NCI-H1417 treated with DMSO at 0.1 percent for 48 hours (cell line): ENCODE measurements around the gene SPATA25.
A peak's percentile ranks its signal among the peaks of the same experiment; 100 is the strongest.

ENCODE experiments used
- DNase-seq: peaks from one replicate; lab custom pipeline; 2025; lab: John Stamatoyannopoulos, UW

The SPATA25 gene

DNA sequence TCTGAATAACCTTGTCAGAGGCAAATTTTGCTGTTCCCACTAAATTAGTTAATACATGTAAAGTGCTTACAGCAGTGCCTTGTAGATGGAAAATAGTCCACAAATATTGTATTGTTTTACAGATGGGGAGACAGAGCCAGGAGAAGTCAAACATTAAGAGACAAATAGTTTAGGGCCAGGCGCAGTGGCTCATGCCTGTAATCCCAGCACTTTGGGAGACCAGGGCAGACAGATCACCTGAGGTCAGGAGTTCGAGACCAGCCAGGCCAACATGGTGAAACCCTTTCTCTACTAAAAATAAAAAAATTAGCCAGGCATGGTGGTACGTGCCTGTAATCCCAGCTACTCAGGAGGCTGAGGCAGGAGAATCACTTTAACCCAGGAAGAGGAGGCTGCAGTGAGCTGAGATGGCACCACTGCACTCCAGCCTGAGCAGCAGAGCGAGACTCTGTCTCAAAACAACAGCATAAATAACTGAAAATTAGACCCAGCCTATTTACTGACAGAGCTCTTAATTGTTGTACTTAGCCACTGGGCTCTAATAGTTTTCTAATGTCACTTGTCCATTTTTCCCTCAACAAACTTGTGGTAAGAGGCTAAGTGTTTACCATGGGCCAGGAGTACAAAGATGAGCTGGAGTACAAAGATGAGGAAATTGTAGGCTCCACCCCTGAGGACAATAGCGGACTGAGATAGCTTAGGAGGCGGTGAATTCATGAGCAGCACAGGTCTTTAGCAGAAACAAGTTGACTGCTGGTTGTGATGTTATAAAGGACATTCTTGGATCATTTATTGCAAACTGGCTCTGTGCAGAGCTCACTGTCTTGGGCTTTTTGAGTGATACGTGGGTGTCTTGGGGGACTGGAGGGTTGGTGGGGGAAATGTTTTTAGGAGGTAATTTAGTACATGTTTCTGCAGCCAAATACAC is 23.6 kb downstream of the SPATA25 start:
- no peak for DNase-seq

GRCh38 chr20:45861221-45862075 is 26.0 kb downstream of the SPATA25 start:
- no peak for DNase-seq

- DNase-seq = no peak
Measured at GRCh38 chr20:45860560-45861220, 26.7 kb downstream of the SPATA25 start.

DNA sequence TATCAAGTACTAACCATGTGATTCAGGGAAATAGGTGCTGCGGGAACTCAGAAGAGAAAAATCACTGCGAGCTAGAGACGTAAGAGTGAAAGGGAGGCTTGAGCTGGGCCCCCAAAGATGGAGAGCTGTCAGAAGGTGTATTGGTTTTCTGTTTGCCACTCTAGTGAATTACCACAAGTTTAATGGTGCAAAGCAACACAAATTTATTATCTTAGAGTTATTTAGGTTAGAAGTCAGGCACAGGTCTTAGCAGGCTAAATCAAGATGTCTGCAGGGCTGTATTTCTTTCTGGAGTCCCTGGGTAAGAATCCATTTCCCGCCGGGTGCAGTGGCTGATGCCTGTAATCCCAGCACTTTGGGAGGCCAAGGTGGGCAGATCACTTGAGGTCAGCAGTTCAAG is 27.5 kb downstream of the SPATA25 start:
- DNase-seq = no peak

DNA sequence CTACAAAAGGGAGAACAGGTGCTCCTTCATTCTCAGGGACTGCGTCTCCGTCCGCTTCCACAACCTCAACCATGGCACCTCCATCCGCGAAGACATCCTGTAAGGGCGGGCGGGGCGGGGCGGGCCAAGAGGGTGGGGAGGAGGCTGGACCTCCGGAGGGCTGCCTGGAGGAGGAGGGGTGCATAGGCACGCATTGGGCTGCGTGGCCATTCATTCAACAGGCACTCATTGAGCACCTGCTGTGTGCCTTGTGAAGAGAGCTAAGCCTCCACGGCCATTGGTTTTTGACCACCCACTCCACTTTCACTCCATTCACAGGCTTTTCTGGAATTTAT is 29.6 kb downstream of the SPATA25 start:
- DNase-seq = no peak

GRCh38 chr20:45857114-45857881 is 30.1 kb downstream of the SPATA25 start, which contains the start of the genes ACOT8 and ZSWIM3:
ACOT8 (minus strand) TSS chr20:45857392; CDS start chr20:45857315, 77 bp downstream.
ZSWIM3 (plus strand) TSS chr20:45857614; CDS start chr20:45857826, 212 bp downstream.
- peak; percentile 99 for DNase-seq

DNA sequence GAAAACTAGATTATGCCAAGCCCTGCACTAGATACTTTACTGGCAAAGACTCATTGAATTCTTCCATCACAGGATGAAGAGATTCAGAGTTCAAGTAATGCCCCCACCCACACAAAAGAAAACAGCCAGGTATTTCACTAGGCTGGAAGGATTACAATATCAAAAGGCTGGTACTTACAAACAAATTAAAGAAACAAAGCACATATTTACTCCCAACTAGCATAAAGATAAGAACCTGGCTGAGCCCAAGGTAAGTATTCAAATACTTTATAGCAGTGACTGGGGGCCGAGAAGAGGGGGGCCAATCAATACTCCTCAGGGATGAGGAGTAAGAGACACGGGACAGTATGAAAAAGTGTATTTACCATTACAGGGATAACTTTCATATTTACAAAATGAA is 33.9 kb downstream of the SPATA25 start:
- no peak for DNase-seq

- DNase-seq = no peak
Measured at GRCh38 chr20:45852326-45852725, 35.1 kb downstream of the SPATA25 start.

DNA sequence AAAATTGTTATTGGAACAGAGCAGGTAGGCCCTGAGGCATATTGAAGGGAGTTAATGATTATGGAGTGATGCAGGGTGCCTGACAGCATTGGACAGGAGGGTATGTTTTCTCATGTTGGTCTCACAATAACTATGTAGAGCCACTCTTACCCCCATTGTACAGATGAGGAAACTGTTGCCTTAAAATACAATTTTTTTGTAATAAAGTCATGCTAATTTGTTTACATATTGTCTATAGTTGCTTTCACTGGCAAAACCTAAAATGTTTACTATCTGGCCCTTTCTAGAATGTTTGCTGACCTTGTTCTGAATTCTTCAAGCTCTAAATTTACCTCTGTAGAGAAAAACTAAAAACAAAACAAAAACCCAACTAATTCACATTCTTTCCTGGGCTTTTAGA is 35.9 kb downstream of the SPATA25 start:
- no peak for DNase-seq

- DNase-seq = no peak
Measured at GRCh38 chr20:45850926-45851325, 36.5 kb downstream of the SPATA25 start.

DNA sequence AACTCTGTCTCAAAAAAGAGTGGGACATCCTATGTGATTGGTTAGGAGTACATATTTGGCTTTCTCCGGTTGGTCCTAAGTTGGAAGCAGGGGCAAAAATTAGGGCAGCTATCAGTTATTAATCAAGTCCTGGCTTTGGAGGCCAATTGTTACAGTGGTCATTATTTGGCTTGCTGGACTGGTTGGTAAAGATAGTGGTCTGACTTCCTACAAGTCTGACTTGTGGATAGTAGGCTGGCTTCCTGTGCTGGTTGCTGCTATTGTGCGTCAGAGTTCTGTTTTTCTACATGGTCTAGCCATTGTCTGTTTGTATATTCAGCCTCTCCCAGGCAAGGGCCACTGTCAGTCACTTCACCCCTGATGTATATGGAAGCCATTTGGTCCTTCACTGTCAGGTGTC is 37.2 kb downstream of the SPATA25 start:
- no peak for DNase-seq

DNA sequence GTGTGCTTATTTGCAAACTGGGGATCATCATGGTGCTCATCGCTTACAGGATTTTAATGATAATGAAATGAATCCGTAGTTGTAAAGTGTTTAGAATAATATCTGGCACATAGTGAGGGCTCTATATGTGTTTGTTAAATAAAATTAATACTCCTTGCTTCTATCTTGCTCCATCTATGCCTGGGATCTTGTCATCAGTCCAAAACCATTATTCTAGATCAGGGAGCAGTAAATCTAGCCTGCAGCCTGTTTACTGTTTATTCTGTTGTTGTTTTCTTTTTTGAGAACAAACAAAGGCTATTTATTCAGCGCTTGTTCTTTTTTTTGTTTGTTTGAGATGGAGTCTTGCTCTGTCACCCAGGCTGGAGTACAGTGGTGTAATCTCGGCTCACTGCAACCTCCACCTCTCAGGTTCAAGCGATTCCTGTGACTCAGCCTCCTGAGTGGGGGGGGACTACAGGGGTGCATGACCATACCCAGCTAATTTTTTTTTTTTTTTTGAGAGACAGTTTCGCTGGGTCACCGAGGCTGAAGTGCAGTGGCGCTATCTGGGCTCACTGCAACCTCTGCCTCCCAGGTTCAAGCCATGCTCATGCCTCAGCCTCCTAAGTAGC is 38.3 kb downstream of the SPATA25 start:
- DNase-seq = no peak

- no peak for DNase-seq
Measured at GRCh38 chr20:45848421-45848820, 39.0 kb downstream of the SPATA25 start.

DNA sequence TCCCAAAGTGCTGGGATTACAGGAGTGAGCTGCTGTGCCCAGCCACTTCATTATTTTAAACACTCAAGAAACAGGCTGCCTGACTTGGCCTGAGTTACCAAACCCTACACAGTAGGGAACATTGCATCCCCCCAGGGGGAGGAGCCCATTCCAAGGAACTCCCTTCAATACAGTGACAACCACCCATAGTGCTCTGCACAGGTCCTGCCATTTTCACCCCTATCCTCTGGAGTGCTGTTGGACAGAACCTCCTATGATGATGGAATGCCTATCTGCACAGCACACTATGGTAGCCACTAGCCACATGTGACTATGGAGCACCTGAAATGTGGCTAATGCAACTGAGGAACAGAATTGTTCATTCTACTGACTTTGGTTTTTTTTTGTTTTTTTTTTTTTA is 42.0 kb downstream of the SPATA25 start:
- no peak for DNase-seq

GRCh38 chr20:45843506-45843905 is 43.9 kb downstream of the SPATA25 start:
- no peak for DNase-seq

DNA sequence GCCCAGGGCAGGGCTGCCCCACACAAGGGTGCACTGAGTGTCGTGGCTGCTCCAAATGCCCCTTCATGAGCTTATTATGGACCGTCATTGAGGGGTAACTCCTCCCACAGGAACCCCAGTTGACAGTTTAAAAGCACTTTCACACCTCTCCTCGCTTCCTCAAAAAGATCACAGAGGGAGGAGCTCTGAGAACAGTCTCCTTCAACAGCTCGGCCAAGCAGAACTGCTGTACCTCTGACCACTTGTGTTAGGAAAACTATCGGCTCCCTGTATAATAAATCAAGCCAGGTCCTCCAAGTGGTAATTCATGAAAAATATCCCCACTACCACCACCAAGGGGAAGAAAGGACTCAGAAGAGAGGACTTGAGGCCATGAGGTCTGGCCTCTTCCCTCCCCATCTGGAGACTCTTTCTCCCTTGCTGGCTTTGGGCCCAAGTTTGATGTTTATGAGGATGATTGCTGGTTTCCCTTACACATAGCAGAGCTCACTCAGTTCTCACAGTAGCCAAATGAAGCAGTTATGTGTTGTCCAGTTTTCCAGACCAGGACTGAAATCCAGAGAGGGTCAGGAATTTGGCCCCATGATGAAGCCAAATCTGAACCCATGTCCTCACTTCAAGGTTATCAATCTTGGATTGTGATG is 45.1 kb downstream of the SPATA25 start:
- no peak for DNase-seq

DNA sequence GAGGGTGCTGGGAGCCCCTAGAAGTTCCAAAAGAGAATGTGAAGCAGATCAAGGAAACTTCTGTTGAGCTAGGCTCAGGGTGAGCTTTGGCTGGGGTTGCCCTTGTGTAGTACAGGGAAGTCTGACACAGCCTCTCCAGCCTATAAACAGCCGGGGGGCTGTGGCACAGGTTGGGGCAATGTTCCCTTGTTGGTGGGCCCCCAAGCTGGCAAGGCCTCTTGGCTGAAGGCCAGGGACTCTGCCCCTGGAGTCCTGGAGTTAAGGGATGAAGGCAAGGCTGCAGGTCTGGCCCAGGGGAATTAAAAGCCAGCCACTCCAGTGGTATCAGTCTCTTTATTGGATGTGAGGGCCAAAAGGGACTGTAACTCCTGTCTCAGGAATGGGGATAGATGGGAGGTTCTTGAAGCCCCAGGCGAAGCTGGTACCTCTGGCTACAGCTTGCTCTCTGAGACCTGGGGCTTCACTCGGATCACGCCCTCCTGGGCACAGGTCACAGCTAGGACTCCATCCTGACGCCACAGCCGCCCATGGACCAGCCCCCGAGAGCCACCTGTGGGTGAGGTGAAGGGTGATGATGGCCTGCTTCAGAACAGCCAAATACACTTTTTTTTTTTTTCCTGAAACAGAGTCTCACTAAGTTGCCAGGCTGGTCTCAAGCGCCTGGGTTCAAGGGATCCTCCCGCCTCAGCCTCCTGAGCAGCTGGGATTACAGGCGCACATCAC is 45.9 kb downstream of the SPATA25 start:
- no peak for DNase-seq

- DNase-seq = no peak
Measured at GRCh38 chr20:45840700-45841198, 46.7 kb downstream of the SPATA25 start.

DNA sequence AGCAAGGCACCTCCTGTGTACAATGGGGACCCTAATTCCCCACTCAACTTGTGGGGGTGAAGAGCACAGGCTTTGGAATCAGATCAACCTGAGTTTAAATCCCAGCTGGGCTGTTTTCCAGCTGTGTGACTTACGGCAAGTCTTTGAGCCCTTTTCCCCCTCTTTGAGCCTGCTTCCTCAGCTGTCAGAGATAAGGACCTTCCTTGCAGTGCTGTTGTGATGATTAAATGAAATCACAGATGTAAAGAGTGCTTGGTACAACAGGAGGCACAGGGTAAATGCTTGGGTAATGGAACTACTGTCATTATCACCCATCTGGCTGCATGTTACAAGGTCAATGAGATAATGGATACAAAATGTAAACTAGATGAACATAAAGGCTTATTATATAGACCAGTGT is 50.6 kb downstream of the SPATA25 start:
- DNase-seq = no peak
